ENCODE measurements around the gene NTRK2. TPM values are rescaled to one million over a fixed set of nuclear protein-coding genes. Genes with fewer than 3 reads are reported as not detected.

NTRK2 gene
- total RNA-seq, 2 experiments from 2014 or later = 0.06 TPM; not detected in 1

DNA sequence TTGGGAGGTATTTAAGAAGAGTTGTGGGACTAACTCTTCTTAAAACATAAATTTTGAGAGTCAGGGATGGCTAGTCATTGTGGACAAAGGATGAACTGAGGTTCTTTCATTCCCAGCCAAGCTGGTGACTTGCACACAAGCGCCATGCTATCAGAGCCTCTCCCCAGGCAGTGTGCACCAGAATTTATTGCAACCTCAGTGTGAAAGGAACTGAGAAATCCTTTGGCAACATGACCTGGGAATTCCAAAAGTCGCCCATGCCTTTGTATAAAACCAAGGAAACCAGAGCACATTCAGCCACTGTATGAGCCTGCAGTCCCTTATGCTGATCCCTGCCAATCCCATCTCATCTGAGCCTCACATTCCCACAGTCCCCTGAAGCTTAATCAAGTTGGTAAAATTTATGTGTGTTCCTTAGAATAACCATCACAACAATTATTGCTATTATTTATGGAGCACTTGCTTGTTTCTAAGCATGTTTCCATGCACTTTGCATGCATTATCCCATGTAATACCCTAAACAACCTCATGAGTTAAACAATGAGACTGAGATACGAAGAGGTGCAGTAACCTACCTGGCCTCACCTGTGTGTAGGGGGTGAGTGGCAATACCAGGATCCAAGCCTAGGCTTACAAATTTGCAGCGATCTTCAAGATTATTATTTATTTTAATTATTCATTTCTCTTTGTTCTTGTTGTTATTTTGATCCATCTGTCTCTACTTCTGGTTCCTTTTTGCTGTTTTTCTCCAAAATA lies 116.4 kb downstream of the NTRK2 start:
- BruUV-seq (replicated peaks) = no TSS peak
- H3K27ac ChIP-seq (ENCODE audit: low read depth, low read length, poor library complexity, severe bottlenecking) = no peak overlapping the region
- DNase-seq (ENCODE audit: low spot score) = no peak
- no peaks in the 10 kb centered on the region for H3K79me2 ChIP-seq (ENCODE audit: insufficient read depth, low read depth, low read length)
- H3K4me1 ChIP-seq (ENCODE audit: insufficient read depth, low read length, poor library complexity, severe bottlenecking) = no peaks in the 10 kb centered on the region
- POLR2A ChIA-PET = no interaction called here
- no peak overlapping the region for H3K4me3 ChIP-seq (ENCODE audit: low read depth, low read length, poor library complexity, severe bottlenecking)
- H3K9me2 ChIP-seq (ENCODE audit: insufficient read depth, low read length) = no peaks in the 10 kb centered on the region
- H4K20me1 ChIP-seq (ENCODE audit: insufficient read depth, low read length) = no peaks in the 10 kb centered on the region
- no peak overlapping the region for H3K4me2 ChIP-seq (ENCODE audit: low read length)
- intact Hi-C loops (cut with micrococcal nuclease; ENCODE audit: unreplicated experiment) = no loop called here
- H3K36me3 ChIP-seq (ENCODE audit: insufficient read depth, low read length) = no peaks in the 10 kb centered on the region
- H3K9me3 ChIP-seq (ENCODE audit: low read length) = no peaks in the 10 kb centered on the region
- no peak overlapping the region for H2AFZ ChIP-seq (ENCODE audit: low read length)
- no peak for TF ChIP-seq EZH2phosphoT487 (IDR thresholded peaks at IDR 0.05; ENCODE audit: borderline replicate concordance, low read depth, low read length)
- TF ChIP-seq, protein P1, sequence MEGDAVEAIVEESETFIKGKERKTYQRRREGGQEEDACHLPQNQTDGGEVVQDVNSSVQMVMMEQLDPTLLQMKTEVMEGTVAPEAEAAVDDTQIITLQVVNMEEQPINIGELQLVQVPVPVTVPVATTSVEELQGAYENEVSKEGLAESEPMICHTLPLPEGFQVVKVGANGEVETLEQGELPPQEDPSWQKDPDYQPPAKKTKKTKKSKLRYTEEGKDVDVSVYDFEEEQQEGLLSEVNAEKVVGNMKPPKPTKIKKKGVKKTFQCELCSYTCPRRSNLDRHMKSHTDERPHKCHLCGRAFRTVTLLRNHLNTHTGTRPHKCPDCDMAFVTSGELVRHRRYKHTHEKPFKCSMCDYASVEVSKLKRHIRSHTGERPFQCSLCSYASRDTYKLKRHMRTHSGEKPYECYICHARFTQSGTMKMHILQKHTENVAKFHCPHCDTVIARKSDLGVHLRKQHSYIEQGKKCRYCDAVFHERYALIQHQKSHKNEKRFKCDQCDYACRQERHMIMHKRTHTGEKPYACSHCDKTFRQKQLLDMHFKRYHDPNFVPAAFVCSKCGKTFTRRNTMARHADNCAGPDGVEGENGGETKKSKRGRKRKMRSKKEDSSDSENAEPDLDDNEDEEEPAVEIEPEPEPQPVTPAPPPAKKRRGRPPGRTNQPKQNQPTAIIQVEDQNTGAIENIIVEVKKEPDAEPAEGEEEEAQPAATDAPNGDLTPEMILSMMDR (conservative IDR thresholded peaks at IDR 0.05; ENCODE audit: low read length) = no peak
- CTCF ChIA-PET (ENCODE audit: unreplicated experiment) = no interaction called here

- Histone ChIP-seq H4K20me1 (ENCODE audit: insufficient read depth, low read length) (no peaks in the 10 kb centered on the region), H3K79me2 (ENCODE audit: insufficient read depth, low read depth, low read length) (no peaks in the 10 kb centered on the region), H3K4me3 (ENCODE audit: low read depth, low read length, poor library complexity, severe bottlenecking) (no peak overlapping the region), H2AFZ (ENCODE audit: low read length) (no peak overlapping the region), H3K27ac (ENCODE audit: low read depth, low read length, poor library complexity, severe bottlenecking) (no peak overlapping the region), H3K36me3 (ENCODE audit: insufficient read depth, low read length) (no peaks in the 10 kb centered on the region), H3K4me2 (ENCODE audit: low read length) (no peak overlapping the region), H3K9me3 (ENCODE audit: low read length) (no peaks in the 10 kb centered on the region), H3K9me2 (ENCODE audit: insufficient read depth, low read length) (no peaks in the 10 kb centered on the region), H3K4me1 (ENCODE audit: insufficient read depth, low read length, poor library complexity, severe bottlenecking) (no peaks in the 10 kb centered on the region)
- CTCF ChIA-PET (ENCODE audit: unreplicated experiment) = no interaction called here
- intact Hi-C loops (cut with micrococcal nuclease; ENCODE audit: unreplicated experiment) = no loop called here
- TF ChIP-seq EZH2phosphoT487 (IDR thresholded peaks at IDR 0.05; ENCODE audit: borderline replicate concordance, low read depth, low read length) = no peak
- TF ChIP-seq, protein P1 (conservative IDR thresholded peaks at IDR 0.05; ENCODE audit: low read length) = no peak
- POLR2A ChIA-PET = no interaction called here
- no peak for DNase-seq (ENCODE audit: low spot score)
- BruUV-seq (replicated peaks) = no TSS peak
Observed at GRCh38 chr9:84788803-84789462, 119.4 kb downstream of the NTRK2 start.

DNA sequence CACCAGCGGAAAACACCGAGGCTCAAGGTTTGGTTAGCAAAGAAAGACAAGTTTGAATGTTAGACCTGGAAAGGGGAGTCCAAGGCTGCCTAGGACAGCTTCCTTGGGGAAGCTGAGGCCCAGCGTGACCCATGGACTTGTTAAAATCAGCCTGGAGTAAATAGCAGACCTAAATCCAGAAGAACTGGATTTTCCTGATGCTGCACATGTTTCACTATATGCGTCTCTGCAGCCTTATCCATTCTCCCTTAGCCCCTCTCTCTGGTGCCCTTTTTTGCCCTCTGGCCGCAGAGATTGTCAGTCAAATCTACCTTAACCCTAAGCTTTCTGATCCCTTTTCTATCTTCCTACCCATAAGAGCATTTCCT lies 119.9 kb downstream of the NTRK2 start:
- Histone ChIP-seq H3K36me3 (ENCODE audit: insufficient read depth, low read length) (no peaks in the 10 kb centered on the region), H3K9me2 (ENCODE audit: insufficient read depth, low read length) (no peaks in the 10 kb centered on the region), H3K4me2 (ENCODE audit: low read length) (no peak overlapping the region), H3K27ac (ENCODE audit: low read depth, low read length, poor library complexity, severe bottlenecking) (no peak overlapping the region), H3K4me3 (ENCODE audit: low read depth, low read length, poor library complexity, severe bottlenecking) (no peak overlapping the region), H3K4me1 (ENCODE audit: insufficient read depth, low read length, poor library complexity, severe bottlenecking) (no peaks in the 10 kb centered on the region), H3K79me2 (ENCODE audit: insufficient read depth, low read depth, low read length) (no peaks in the 10 kb centered on the region), H4K20me1 (ENCODE audit: insufficient read depth, low read length) (no peaks in the 10 kb centered on the region), H3K9me3 (ENCODE audit: low read length) (no peaks in the 10 kb centered on the region), H2AFZ (ENCODE audit: low read length) (no peak overlapping the region)
- BruUV-seq (replicated peaks) = no TSS peak
- DNase-seq (ENCODE audit: low spot score) = no peak
- TF ChIP-seq, protein P1 (conservative IDR thresholded peaks at IDR 0.05; ENCODE audit: low read length) = no peak
- no peak for TF ChIP-seq EZH2phosphoT487 (IDR thresholded peaks at IDR 0.05; ENCODE audit: borderline replicate concordance, low read depth, low read length)
- intact Hi-C loops (cut with micrococcal nuclease; ENCODE audit: unreplicated experiment) = no loop called here
- ChIA-PET POLR2A (no interaction called here), CTCF (ENCODE audit: unreplicated experiment) (no interaction called here)

Measured in OCI-LY7 (cell line).